Right forelimb (tissue), 1 donor: ENCODE measurements around the gene CORT.
"Not testable (repeated sequence)": the region's sequence is repeated elsewhere in the genome, so short reads cannot be mapped to it uniquely, and the experiment has no call there.

Source experiments
- DNase-seq: peaks from one replicate; pipeline ENCODE4 v3.0.0-alpha.2; 2018

The CORT gene

DNA sequence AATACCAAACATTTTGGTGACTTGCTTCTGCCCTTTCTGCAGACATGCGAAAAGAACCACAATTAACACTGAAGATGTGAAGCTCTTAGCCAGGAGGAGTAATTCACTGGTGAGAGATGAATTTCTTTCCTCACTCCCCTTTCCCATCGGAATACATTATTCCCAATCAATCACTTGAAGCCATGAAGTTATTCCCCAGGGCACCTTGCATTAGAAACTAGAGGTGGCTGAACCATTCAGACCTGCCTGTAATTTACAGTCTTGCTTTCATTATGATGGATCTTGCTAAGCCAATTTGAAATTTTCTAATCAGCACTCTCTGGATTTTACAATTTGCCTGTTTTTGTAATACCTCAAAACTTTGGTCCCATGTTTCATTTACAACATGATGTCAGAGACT, 9.5 kb upstream of the CORT start:
- no peak for DNase-seq

DNA sequence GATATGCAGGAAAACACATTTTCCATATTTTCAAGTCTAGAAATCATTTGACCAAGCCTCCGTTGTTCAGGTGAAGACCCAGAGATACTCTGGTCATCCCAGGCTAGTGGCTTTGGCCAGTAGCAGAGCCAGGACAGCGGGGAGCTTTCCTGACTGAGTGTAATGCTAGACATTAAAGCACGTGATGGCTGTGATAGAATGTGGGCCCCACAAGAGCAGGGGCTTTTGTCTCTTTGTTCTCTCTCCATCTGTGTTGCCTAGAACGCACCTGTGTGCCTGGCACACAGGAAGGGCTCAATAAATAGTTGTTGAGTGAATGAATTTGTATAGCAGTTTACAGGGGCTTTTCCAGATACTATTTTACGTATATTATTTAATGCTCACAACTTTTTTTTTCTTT, 9.0 kb upstream of the CORT start:
- DNase-seq, result no peak

GRCh38 chr1:10444248-10444647, 5.6 kb upstream of the CORT start:
- DNase-seq, result no peak

DNA sequence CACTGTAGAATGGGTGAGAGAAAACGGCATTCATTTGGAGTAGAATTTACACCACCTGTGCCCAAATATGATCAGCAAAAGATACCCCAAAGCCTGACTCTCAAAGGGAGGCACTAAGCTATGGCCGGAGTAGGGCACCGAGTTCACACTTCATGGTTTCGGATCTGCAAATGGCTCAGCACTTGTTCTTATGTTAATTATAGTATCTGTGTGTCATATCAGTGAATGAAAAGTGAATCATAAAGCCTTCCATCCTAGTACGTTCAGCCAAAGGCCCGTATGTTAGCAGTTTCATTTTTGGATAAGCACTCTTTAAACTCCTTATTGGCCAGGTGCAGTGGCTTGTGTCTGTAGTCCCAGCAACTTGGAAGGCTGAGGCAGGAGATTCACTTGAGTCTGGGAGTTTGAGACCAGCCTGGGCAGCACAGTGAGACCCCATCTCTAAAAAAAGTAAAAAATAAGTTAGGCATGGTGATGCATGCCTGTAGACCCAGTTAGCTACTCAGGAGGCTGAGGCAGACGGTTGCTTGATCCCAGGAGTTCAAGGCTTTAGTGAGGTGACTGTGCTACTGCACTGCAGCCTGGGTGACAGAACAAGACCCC, 4.9 kb upstream of the CORT start:
- no peak for DNase-seq

- no peak for DNase-seq
These were observed 2.9 kb upstream of the CORT start for GRCh38 chr1:10446790-10447422.

DNA sequence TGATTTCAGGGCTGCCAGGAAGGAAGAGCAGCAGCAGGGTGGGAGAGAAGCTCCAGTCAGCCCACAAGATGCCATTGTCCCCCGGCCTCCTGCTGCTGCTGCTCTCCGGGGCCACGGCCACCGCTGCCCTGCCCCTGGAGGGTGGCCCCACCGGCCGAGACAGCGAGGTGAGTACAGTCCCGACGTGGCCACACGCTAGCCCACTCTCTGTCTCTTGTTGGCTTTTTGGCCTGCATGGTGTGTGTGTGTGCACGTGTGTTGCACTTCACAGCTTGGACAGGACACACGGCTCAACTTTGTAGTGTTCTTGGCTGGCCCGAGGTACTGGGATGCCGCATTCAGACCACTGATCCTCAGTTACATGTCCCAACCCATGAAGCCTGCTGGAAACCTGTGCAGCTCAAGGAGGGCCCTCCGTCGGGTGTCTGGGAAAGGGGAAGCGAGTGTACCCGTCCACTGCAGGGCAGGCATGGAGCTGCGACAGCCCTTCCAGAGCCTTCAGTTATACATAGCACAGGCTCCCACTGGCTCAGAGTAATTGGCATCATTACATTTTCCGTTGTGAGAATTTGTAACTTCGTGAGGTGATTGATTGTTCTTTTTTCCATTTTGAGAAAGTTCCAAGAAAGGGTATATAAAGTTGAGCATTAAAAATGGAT, 454 bp downstream of the CORT start:
- peak; percentile 53 for DNase-seq

DNA sequence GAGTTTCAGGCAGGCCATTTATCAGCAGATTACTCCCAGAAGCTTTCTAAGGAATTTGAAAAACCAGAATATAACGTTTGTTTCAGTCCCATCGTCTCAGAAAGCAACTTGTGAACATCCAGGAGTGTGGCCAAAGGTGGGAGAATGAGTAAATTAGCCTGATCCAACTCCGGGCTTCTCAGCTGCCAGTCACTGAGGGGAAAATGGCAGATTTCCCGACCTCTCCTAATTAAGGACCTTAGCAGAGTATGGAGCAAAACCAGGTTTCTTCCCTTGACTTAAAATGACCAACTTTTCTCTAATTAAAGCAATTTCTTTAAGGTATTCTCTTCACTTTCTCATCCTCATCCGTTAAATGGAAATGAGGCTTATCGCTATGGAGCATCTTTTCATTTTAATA, 1.0 kb downstream of the CORT start:
- no peak for DNase-seq

GRCh38 chr1:10451287-10451686, 1.5 kb downstream of the CORT start:
- DNase-seq, result peak; percentile 64

GRCh38 chr1:10456048-10456447, 6.2 kb downstream of the CORT start:
- no peak for DNase-seq

- DNase-seq, result no peak
These were observed 6.8 kb downstream of the CORT start for GRCh38 chr1:10456661-10457060.

GRCh38 chr1:10457462-10457861, 7.6 kb downstream of the CORT start:
- not testable (repeated sequence) for DNase-seq

DNA sequence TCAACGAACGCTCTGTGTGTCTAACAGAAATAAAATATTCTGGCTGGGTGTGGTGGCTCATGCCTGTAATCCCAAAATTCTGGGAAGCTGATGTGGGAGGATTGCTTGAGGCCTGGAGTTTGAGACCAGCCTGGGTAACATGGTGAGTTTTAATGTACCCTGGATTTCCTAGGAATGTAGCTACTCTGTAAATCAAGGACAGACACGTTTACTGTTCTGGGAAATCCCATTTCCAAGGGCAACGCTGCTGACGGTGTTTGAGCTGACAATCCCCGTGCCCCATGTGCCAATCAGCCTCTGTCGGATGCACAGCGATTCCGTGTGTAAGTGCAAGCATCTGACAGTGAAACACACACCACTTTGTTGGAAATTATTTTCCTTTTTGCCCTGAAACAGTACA, 8.0 kb downstream of the CORT start:
- DNase-seq, result no peak

GRCh38 chr1:10459184-10459583, 9.4 kb downstream of the CORT start:
- DNase-seq, result no peak

- no peak for DNase-seq
These were observed 17.2 kb downstream of the CORT start for GRCh38 chr1:10467078-10467477.

DNA sequence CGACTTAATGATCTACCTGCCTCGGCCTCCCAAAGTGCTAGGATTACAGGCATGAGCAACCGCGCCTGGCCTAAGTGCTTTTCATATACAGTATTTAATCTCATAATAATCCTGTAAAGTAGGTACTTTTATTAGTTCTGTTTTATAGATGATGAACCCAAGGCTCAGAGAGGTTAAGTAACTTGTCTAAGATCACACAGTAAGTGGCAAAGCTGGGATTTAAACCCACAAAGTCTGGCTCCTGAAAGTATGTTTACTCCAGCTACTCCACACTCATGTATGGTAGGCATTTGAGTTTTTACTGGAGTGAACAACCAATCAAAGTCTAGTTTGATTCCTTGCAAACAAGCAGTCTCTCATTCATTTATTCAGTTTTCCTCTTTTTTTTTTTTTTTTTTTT, 20.2 kb downstream of the CORT start:
- DNase-seq, result no peak

- no peak for DNase-seq
These were observed 21.8 kb downstream of the CORT start for GRCh38 chr1:10471411-10472219.

GRCh38 chr1:10472220-10473144, 22.7 kb downstream of the CORT start, which contains the start of gene DFFA:
DFFA (minus strand) TSS chr1:10472529; CDS start chr1:10472458, 71 bp downstream.
- peak; percentile 95 for DNase-seq

DNA sequence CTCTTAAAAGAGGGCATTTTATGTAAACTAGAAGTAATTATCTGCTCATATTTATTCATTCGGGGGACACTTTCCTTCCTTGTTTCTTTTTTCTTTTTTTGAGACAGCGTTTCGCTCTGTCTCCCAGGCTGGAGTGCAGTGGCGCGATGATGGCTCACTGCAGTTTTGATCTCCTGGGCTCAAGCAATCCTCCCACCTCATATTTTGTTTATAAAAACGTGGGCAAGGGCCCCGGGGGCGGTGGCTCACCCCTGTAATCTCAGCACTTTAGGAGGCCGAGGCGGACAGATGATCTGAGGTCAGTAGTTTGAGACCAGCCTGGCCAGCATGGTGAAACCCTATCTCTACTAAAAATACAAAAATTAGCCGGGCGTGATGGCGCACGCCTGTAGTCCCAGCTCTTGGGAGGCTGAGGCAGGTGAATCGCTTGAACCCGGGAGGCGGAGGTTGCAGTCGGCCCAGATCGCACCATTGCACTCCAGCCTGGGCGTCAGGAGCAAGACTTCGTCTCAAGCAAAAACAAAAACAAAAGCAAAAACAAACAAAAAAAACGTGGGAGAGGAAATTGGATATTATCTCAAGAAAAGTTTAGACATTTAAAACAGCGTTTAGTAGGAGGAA, 23.4 kb downstream of the CORT start:
- no peak for DNase-seq

- DNase-seq, result not testable (repeated sequence)
These were observed 24.4 kb downstream of the CORT start for GRCh38 chr1:10474309-10474612.

DNA sequence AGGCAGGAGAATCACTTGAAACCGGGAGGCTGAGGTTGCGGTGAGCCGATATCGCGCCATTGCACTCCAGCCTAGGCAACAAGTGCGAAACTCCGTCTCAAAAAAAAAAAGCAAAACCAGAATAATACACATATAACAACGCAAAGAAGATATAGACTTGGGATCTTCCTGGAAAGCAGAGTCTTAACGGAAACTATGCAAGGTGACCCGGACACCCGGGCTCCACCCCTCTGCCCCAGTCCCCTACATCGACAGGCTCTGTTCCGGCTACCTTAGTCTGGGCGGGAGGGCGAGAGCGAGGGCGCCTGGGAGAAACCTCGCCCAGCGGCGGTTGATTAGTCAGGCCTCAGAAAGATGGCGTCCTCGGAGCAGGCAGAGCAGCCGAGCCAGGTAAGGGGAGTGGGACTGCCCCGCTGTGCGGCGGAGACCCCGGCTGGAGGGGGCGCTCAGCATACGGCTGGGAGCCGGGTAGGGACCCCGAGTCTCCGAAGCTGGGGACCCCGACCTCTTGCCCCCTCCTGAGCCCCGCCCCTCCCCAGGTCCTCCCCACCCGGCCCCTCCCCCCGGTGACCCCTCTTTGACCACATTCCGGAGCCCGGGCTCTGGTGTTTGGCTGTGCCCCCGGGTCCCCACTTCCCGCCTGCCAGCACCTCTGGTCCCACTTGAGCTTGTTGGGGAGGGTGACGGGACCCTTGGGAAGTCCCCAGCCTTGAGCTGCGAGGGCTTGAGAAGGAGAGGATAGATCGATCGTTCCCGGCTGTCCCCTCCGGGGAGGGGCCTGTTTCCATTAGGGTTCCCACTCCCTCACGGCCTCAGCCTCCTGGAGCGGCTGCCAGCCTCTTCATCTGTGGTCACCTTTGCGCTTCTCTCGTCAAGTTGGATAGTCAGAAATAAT, 25.0 kb downstream of the CORT start, which contains the start of gene PEX14:
PEX14 (plus strand) TSS at position 338 of the 895 bp plus-strand sequence; CDS start at position 355, 17 bp downstream.
- peak; percentile 90 for DNase-seq

GRCh38 chr1:10475510-10475909, 25.7 kb downstream of the CORT start:
- no peak for DNase-seq
